ENCODE measurements around the gene DBR1. TPM values are rescaled to one million over a fixed set of nuclear protein-coding genes. Genes with fewer than 3 reads are reported as not detected.

The DBR1 gene
- total and polyA plus RNA-seq, 3 donors from 2014 or later: 6.5 to 8.1 (median 6.9) TPM

DNA sequence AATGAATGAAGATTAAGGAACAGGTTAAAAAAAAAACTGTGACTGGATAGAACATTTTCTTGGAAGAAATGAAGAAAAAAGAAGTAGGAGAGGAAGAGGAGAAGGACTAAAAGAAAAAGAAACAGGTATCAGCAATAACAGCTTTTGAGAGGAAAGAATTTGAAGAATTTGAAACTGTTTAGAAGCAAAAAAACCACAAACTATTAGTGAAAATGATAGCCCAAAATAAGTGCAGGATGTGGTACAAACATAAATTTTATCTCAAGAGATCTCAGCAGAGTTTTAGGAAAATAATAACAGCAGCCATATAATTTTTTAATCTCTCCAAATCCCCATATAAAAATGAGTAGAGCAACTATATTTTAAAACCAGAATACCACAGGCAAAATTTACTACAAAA, 33.8 kb downstream of the DBR1 start:
- no peak for DNase-seq
- no peak for TF ChIP-seq POLR2A (IDR thresholded peaks at IDR 0.05)
- TF ChIP-seq, protein P1, sequence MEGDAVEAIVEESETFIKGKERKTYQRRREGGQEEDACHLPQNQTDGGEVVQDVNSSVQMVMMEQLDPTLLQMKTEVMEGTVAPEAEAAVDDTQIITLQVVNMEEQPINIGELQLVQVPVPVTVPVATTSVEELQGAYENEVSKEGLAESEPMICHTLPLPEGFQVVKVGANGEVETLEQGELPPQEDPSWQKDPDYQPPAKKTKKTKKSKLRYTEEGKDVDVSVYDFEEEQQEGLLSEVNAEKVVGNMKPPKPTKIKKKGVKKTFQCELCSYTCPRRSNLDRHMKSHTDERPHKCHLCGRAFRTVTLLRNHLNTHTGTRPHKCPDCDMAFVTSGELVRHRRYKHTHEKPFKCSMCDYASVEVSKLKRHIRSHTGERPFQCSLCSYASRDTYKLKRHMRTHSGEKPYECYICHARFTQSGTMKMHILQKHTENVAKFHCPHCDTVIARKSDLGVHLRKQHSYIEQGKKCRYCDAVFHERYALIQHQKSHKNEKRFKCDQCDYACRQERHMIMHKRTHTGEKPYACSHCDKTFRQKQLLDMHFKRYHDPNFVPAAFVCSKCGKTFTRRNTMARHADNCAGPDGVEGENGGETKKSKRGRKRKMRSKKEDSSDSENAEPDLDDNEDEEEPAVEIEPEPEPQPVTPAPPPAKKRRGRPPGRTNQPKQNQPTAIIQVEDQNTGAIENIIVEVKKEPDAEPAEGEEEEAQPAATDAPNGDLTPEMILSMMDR (IDR thresholded peaks at IDR 0.05): no peak
- H3K36me3 ChIP-seq (ENCODE audit: low read depth, missing control alignments): no peaks in the 10 kb centered on the region
- intact Hi-C loops (cut with DNase I; ENCODE audit: low total_unique reads): no loop called here
- H3K27me3 ChIP-seq: no peaks in the 10 kb centered on the region
- no peaks in the 10 kb centered on the region for H3K4me1 ChIP-seq
- H3K4me3 ChIP-seq: no peak overlapping the region
- no peak overlapping the region for H3K27ac ChIP-seq
- H3K9me3 ChIP-seq: no peaks in the 10 kb centered on the region

DNA sequence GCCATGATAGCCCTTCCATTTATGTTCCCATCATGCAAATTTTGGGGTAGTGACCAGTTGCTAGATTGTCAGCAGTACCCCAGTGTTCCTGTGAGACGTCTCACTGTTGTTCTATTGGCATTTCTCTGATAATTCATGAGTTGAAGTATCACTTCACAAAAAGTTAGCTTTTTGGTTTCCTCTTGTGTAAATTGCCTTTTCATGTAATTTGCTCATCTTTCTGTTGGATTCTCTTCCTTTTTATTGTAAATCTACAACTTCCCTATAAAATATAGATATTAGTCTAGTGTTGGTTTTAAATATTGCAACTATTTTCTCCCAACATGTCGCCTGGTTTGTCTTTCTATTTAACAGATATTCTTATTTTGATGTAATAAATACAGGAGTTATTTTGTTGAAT, 35.0 kb downstream of the DBR1 start:
- intact Hi-C loops (cut with DNase I; ENCODE audit: low total_unique reads): no loop called here
- 42 to 89% methylated on average over 2 of the region's 2 CpGs for WGBS, 2 donors
- no peaks in the 10 kb centered on the region for H3K27me3 ChIP-seq
- H3K4me1 ChIP-seq: no peaks in the 10 kb centered on the region
- no peak for TF ChIP-seq POLR2A (IDR thresholded peaks at IDR 0.05)
- TF ChIP-seq, protein P1 (IDR thresholded peaks at IDR 0.05): no peak
- H3K4me3 ChIP-seq: no peak overlapping the region
- H3K36me3 ChIP-seq (ENCODE audit: low read depth, missing control alignments): no peaks in the 10 kb centered on the region
- no peak for DNase-seq
- no peaks in the 10 kb centered on the region for H3K9me3 ChIP-seq
- H3K27ac ChIP-seq: no peak overlapping the region

DNA sequence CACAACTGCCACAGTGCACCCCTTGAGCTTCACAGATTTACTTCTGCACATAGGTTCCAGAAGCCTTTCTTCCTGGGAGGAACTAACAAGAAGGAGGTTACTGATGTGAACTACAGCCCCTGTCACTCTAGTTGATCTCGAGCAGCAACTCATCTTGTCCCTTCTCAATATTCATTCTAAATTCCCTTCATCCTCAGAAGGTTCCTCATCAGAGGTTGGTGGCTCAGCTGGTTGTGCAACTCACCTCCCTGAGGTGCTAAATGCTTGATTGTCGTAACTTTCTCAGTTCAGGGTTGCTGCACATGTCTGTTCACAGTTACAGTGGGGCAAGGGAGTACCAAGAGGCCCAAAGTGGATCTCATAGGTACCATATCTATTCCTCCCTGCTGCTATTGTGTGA, 36.9 kb downstream of the DBR1 start:
- Histone ChIP-seq H3K9me3 (no peaks in the 10 kb centered on the region), H3K36me3 (ENCODE audit: low read depth, missing control alignments) (no peaks in the 10 kb centered on the region), H3K27ac (no peak overlapping the region), H3K27me3 (no peaks in the 10 kb centered on the region), H3K4me3 (no peak overlapping the region), H3K4me1 (no peaks in the 10 kb centered on the region)
- TF ChIP-seq, protein P1 (IDR thresholded peaks at IDR 0.05): no peak
- TF ChIP-seq POLR2A (IDR thresholded peaks at IDR 0.05): no peak
- no peak for DNase-seq
- intact Hi-C loops (cut with DNase I; ENCODE audit: low total_unique reads): no loop called here
- 79 to 82% methylated on average over 2 of the region's 2 CpGs for WGBS, 2 donors

DNA sequence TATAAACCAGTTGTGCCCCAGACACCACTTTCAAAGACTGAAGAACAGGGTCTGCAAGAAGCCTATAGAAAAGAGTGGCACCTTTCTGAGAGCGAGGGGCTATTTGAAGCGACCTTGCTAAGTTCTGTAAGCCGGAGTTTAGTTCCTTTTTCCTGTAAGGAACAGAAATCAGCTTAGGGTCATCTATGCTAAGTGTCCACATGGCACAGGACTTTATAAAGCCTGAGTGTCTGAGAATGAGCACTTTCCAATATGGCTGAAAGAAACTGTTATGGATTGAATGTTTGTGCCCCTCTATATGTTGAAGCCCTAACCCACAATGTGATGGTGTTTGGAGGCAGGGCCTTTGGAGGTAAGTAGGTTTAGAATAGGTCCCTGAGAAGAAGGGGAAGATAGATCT, 38.5 kb downstream of the DBR1 start:
- 87 to 89% methylated on average over 3 of the region's 3 CpGs for WGBS, 2 donors
- Histone ChIP-seq H3K4me1 (no peaks in the 10 kb centered on the region), H3K9me3 (no peaks in the 10 kb centered on the region), H3K27me3 (no peaks in the 10 kb centered on the region), H3K27ac (no peak overlapping the region), H3K36me3 (ENCODE audit: low read depth, missing control alignments) (no peaks in the 10 kb centered on the region), H3K4me3 (no peak overlapping the region)
- no peak for DNase-seq
- intact Hi-C loops (cut with DNase I; ENCODE audit: low total_unique reads): no loop called here
- TF ChIP-seq, protein P1 (IDR thresholded peaks at IDR 0.05): no peak
- TF ChIP-seq POLR2A (IDR thresholded peaks at IDR 0.05): no peak

DNA sequence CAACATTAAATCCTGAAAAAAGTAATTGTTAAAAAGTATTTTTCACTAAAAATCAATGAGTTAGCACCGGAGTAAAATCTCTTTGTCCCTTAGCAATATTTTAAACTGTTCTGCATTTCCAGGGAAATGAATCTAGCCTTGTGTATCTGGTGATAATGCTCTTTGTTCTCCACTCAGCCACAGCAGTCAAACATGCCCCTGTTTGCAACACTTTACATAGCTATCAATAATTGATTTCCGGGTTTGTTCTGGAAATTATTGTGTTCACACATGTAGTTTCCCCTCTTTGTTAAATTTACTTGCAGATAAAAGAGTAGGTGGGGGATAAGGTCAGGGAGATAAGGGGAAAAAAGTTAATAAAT, 38.9 kb downstream of the DBR1 start:
- no peaks in the 10 kb centered on the region for H3K36me3 ChIP-seq (ENCODE audit: low read depth, missing control alignments)
- H3K4me3 ChIP-seq: no peak overlapping the region
- DNase-seq: no peak
- no peaks in the 10 kb centered on the region for H3K9me3 ChIP-seq
- TF ChIP-seq, protein P1 (IDR thresholded peaks at IDR 0.05): no peak
- TF ChIP-seq POLR2A (IDR thresholded peaks at IDR 0.05): no peak
- no peaks in the 10 kb centered on the region for H3K4me1 ChIP-seq
- no peaks in the 10 kb centered on the region for H3K27me3 ChIP-seq
- WGBS, 2 donors: 72 to 74% methylated on average over 2 of the region's 2 CpGs
- intact Hi-C loops (cut with DNase I; ENCODE audit: low total_unique reads): no loop called here
- no peak overlapping the region for H3K27ac ChIP-seq

Data from testis (tissue), 3 donors.